H1 (cell line): ENCODE measurements around the gene MFAP3L.

Source experiments
- CTCF ChIP-seq, 3 experiments: IDR thresholded peaks; 1 replicate in 2 of 3; 2 replicates in 1 of 3; pipeline versions ENCODE4 v1.5.1 to v1.6.1; 2011; ENCODE audit warnings: low read length in 3 of 3, mild to moderate bottlenecking in 3 of 3, inconsistent platforms in 2 of 3, low read depth in 1 of 3, moderate library complexity in 1 of 3; ENCODE audit not compliant: insufficient read depth in 1 of 3; ENCODE audit errors: control extremely low read depth in 1 of 3
- E2F6 ChIP-seq: IDR thresholded peaks from 2 replicates; pipeline ENCODE4 v1.6.1; 2012; ENCODE audit warnings: inconsistent platforms
- EP300 ChIP-seq, 2 experiments: IDR thresholded peaks; 1 replicate in 1 of 2; 2 replicates in 1 of 2; pipeline ENCODE4 v1.6.1; 2011 to 2012; ENCODE audit warnings: low read depth in 2 of 2, low read length in 2 of 2, mild to moderate bottlenecking in 2 of 2, borderline replicate concordance in 1 of 2, inconsistent platforms in 1 of 2, moderate library complexity in 1 of 2
- EZH2 ChIP-seq: fragments of 200-600 bp; sonication (generic); IDR thresholded peaks from 2 replicates; pipeline ENCODE4 v1.7.1; 2012; ENCODE audit warnings: low read depth, mild to moderate bottlenecking, moderate library complexity, low read length, inconsistent platforms; ENCODE audit not compliant: severe bottlenecking
- MAX ChIP-seq: IDR thresholded peaks from 2 replicates; pipeline ENCODE4 v1.6.1; 2012; ENCODE audit warnings: inconsistent platforms
- PHF8 ChIP-seq: fragments of 200-600 bp; sonication (generic); conservative IDR thresholded peaks from 2 replicates; pipeline ENCODE4 v1.7.1; 2012; ENCODE audit warnings: low read depth, mild to moderate bottlenecking, inconsistent platforms, low read length, moderate library complexity
- TF ChIP-seq, protein P1 (sequence below): IDR thresholded peaks from 2 replicates; pipeline ENCODE4 v1.6.1; 2011; ENCODE audit warnings: low read depth, mild to moderate bottlenecking, low read length; ENCODE audit not compliant: insufficient read depth

- TF ChIP-seq EZH2 (no peak), MAX (no peak), CTCF (IDR thresholded peaks at IDR 0.05; ENCODE audit: control extremely low read depth in 1 of 3, insufficient read depth in 1 of 3, low read depth in 1 of 3, low read length in 3 of 3) (no peak), EP300 (IDR thresholded peaks at IDR 0.05; ENCODE audit: borderline replicate concordance in 1 of 2, low read depth in 2 of 2, low read length in 2 of 2) (no peak), PHF8 (no peak), E2F6 (no peak)
- TF ChIP-seq, protein P1, sequence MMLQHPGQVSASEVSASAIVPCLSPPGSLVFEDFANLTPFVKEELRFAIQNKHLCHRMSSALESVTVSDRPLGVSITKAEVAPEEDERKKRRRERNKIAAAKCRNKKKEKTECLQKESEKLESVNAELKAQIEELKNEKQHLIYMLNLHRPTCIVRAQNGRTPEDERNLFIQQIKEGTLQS = no peak
These were observed 17.4 kb downstream of the MFAP3L start for GRCh38 chr4:170008801-170009200.
